ENCODE data around the gene MS4A4E.
"Not testable (repeated sequence)": the region's sequence is repeated elsewhere in the genome, so short reads cannot be mapped to it uniquely, and the experiment has no call there.

The MS4A4E gene

GRCh38 chr11:60242740-60243239 is at the start of gene MS4A4E:
TSS of gene MS4A4E (minus strand) at chr11:60243137. CDS start at chr11:60230055, 13,082 bp downstream.
- in situ Hi-C loops (cut with HindIII; ENCODE audit: low sequenced_read_pairs), result no loop called here

GRCh38 chr11:60292145-60292544 is 49.2 kb upstream of the MS4A4E start:
- in situ Hi-C loops (cut with HindIII; ENCODE audit: low sequenced_read_pairs), result no loop called here

- in situ Hi-C loops (cut with HindIII; ENCODE audit: low sequenced_read_pairs), result no loop called here
Measured at GRCh38 chr11:60288531-60288930, 45.6 kb upstream of the MS4A4E start.

- in situ Hi-C loops (cut with HindIII; ENCODE audit: low sequenced_read_pairs), result not testable (repeated sequence)
Measured at GRCh38 chr11:60285411-60286126, 42.6 kb upstream of the MS4A4E start.

GRCh38 chr11:60282286-60282685 is 39.3 kb upstream of the MS4A4E start:
- in situ Hi-C loops (cut with HindIII; ENCODE audit: low sequenced_read_pairs), result no loop called here

GRCh38 chr11:60281485-60281884 is 38.5 kb upstream of the MS4A4E start:
- in situ Hi-C loops (cut with HindIII; ENCODE audit: low sequenced_read_pairs), result no loop called here

GRCh38 chr11:60280412-60280811 is 37.5 kb upstream of the MS4A4E start, which contains the start of gene MS4A4A:
TSS of gene MS4A4A (plus strand) at chr11:60280666. CDS start at chr11:60280676, 10 bp downstream.
- in situ Hi-C loops (cut with HindIII; ENCODE audit: low sequenced_read_pairs), result no loop called here

GRCh38 chr11:60274416-60274815 is 31.5 kb upstream of the MS4A4E start:
- in situ Hi-C loops (cut with HindIII; ENCODE audit: low sequenced_read_pairs), result no loop called here

GRCh38 chr11:60265373-60266214 is 22.7 kb upstream of the MS4A4E start:
- in situ Hi-C loops (cut with HindIII; ENCODE audit: low sequenced_read_pairs), result no loop called here

GRCh38 chr11:60264644-60265043 is 21.7 kb upstream of the MS4A4E start:
- in situ Hi-C loops (cut with HindIII; ENCODE audit: low sequenced_read_pairs), result no loop called here

GRCh38 chr11:60263402-60263801 is 20.5 kb upstream of the MS4A4E start:
- in situ Hi-C loops (cut with HindIII; ENCODE audit: low sequenced_read_pairs), result no loop called here

- in situ Hi-C loops (cut with HindIII; ENCODE audit: low sequenced_read_pairs), result no loop called here
Measured at GRCh38 chr11:60261014-60261413, 18.1 kb upstream of the MS4A4E start.

- in situ Hi-C loops (cut with HindIII; ENCODE audit: low sequenced_read_pairs), result no loop called here
Measured at GRCh38 chr11:60257956-60258722, 15.2 kb upstream of the MS4A4E start.

GRCh38 chr11:60252213-60253108 is 9.5 kb upstream of the MS4A4E start:
- in situ Hi-C loops (cut with HindIII; ENCODE audit: low sequenced_read_pairs), result no loop called here

GRCh38 chr11:60251485-60252212 is 8.7 kb upstream of the MS4A4E start:
- in situ Hi-C loops (cut with HindIII; ENCODE audit: low sequenced_read_pairs), result no loop called here

- in situ Hi-C loops (cut with HindIII; ENCODE audit: low sequenced_read_pairs), result no loop called here
Measured at GRCh38 chr11:60241786-60242185, 1.2 kb downstream of the MS4A4E start.

- in situ Hi-C loops (cut with HindIII; ENCODE audit: low sequenced_read_pairs), result no loop called here
Measured at GRCh38 chr11:60240662-60241061, 2.3 kb downstream of the MS4A4E start.

- in situ Hi-C loops (cut with HindIII; ENCODE audit: low sequenced_read_pairs), result no loop called here
Measured at GRCh38 chr11:60235321-60235720, 7.6 kb downstream of the MS4A4E start.

- in situ Hi-C loops (cut with HindIII; ENCODE audit: low sequenced_read_pairs), result no loop called here
Measured at GRCh38 chr11:60230681-60231080, 12.3 kb downstream of the MS4A4E start.

Measured in endothelial cell of hepatic sinusoid (primary cell).